Anterior cingulate cortex (tissue), 58 donors: ENCODE data around the gene LPAR2.
"Not testable (repeated sequence)": the region's sequence is repeated elsewhere in the genome, so short reads cannot be mapped to it uniquely, and the experiment has no call there.

Source experiments
- DNase-seq, 58 donors: peaks; one replicate each; lab custom pipeline; 2025; lab: John Stamatoyannopoulos, UW

The LPAR2 gene

DNA sequence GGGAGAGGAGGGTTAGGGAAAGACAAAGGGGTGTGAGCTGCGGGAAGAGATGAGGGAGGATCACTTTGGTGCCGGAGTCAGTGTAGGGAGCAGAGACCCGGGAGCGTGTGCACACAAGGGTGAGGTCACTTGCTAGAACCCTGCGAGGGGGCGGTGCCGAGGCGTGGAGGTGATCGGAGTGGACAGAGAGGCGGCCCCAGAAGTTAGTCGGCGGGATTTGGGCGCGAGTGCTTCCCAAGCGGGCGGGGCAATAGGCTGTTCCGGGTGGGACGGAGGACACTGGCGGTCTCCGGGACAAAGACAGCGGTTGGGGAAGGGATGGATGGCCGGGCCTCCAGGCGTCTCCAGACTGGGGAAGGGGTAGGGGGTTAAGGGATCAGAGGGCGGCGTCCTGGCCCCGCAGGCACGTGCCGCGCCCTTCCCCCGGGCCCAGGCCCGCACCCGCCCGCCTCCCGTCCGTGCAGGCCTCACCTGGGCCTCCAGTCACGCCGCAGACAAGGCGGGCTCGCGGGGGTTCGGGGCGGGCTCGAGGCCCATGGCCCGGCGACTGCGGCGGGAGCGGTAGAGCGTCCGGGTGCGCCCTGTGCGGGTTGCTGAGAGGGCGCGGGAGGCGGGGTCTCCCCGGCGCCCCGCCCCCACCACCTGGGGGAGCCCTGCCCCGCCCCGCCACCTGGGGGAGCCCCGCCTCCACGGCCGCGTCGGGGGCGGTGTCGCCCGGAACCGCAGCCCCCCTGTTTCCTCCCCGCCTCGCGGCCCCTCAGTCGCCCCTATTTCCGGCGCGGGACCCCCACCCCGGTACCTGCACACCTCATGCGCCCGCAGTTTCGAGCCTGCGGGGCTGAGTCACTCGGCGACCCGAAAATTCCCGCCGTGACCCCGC, at the start of gene LPAR2:
Gene LPAR2 (minus strand): TSS at position 600 of the 880 bp plus-strand sequence. CDS start 945 bp downstream, outside the sequence.
- peak in 1 of 58 donors; percentile 60 for DNase-seq

DNA sequence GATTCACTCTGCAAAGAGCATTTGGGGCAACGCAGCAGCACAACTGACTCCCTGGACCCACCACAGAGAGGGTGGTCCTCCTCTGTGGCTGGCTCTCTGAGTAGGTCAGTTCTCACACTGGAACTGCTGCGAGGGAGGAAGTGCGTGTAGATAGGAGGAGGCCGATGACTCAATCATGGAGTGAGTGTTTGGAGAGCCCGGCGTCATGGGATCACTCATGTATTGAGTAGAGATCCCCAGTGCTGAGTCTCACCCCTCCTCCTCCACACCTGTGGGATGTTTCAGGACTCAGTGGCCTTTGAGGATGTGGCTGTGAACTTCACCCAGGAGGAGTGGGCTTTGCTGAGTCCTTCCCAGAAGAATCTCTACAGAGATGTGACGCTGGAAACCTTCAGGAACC, 49.6 kb upstream of the LPAR2 start:
- no peak for DNase-seq

DNA sequence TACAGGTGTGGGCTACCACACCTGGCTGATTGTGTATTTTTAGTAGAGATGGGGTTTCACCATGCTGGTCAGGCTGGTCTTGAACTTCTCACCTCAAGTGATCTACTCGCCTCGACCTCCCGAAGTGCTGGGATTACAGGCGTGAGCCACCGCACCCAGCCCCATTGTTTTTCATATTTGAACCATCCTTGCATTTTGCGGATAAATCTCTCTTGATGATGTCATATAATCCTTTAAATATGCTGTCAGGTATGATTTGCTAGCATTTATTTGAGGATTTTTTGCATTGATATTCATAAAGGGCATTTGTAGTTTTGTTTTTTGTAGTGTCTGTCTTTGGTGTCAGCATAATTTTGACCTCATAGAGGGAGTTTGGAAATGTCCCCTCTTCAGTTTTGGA, 46.3 kb upstream of the LPAR2 start:
- DNase-seq, result no peak

DNA sequence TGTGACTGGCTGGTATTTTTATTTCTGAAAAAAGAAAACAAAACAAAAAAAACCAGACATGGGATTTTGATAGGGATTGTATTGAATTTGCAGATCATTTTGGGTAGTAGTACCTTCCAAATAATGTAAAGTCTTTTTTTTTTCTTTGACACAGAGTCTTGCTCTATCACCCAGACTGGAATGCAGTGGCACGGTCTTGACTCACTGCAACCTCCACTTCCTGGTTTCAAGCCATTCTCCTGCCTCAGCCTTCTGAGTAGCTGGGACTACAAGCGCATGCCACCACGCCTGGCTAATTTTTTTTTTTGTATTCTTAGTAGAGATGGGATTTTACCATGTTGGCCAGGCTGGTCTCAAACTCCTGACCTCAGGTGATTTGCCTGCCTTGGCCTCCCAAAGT, 44.8 kb upstream of the LPAR2 start:
- no peak for DNase-seq

DNA sequence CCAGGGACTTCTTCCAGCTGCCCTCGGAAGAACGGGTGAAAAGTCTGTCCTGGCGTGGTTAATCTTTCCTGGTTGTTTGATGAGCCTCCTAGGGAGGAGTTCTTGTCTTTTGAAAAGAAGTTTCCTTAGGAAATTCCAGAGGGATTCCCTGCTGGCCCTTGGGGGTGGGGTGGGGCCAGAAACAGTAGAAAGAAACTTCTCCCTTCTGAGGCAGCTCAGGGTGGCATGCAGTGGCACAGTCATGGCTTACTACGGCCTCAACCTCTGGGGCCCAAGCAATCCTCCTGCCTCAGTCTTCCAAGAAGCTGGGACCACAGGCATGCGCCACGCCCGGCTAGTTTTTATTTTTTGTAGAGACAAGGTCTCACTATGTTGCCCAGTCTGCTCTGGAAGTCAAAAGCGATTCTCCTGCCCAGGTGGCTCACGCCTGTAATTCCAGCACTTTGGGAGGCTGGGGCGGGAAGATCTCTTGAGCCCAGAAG, 42.1 kb upstream of the LPAR2 start:
- no peak for DNase-seq

DNA sequence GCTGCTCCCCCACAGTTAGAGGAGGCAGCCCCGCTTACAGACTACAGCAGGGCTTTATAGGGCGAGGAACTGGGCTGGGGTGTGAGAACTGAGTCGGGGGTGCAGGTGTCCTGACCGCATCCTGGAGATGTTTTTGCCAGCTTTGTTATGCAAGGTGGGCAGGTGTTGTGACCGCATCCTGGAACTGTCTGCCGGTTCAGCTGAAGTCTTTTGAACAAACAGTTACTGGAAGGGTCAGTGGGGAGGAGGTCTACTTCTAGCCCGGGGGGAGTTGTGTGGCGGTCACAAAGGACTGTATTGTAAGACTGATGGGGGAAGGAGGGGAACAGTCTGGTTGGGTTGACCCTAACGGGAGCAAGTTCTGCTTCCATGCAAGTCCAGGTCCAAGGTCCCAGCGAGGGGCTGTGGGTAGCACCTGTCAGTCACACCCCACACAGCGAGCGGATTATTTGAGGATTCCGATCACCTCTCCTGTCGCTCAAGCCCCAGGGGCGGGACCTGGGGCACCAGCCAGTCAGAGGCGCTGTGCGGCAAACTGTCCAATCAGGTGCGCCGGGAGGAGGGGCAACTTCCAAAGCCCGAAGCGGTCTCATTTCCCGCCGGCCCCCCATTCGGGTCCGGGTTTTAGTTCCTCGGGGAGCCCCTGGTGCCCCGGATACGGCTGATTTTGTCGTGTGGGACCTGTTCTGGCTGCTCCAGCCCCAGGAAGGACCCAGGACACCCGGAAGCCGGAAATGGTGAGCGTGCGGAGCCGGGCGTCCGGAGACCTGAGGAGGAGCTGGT, 40.4 kb upstream of the LPAR2 start, which contains the start of gene ZNF101:
Gene ZNF101 (plus strand): TSS at position 610 of the 783 bp plus-strand sequence. CDS start 125 bp downstream, at position 735.
- peak; percentile 45 to 97 (median 89) for DNase-seq

DNA sequence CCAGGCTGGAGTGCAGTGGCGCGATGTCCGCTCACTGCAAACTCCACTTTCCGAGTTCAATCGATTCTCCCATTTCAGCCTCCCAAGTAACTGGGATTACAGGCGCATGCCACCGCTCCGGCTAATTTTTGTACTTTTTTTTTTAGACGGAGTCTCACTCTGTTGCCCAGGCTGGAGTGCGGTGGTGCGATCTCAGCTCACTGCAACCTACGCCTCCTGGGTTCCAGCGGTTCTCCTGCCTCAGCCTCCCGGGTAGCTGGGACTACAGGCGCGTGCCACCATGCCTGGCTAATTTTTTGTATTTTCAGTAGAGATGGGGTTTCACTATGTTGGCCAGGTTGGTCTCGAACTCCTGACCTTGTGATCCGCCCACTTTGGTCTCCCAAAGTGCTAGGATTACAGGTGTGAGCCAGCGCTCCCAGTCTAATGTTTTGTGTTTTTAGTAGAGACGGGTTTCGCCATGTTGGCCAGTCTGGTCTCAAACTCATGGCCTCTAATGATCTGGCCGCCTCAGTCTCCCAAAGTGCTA, 37.5 kb upstream of the LPAR2 start:
- DNase-seq, result not testable (repeated sequence)

DNA sequence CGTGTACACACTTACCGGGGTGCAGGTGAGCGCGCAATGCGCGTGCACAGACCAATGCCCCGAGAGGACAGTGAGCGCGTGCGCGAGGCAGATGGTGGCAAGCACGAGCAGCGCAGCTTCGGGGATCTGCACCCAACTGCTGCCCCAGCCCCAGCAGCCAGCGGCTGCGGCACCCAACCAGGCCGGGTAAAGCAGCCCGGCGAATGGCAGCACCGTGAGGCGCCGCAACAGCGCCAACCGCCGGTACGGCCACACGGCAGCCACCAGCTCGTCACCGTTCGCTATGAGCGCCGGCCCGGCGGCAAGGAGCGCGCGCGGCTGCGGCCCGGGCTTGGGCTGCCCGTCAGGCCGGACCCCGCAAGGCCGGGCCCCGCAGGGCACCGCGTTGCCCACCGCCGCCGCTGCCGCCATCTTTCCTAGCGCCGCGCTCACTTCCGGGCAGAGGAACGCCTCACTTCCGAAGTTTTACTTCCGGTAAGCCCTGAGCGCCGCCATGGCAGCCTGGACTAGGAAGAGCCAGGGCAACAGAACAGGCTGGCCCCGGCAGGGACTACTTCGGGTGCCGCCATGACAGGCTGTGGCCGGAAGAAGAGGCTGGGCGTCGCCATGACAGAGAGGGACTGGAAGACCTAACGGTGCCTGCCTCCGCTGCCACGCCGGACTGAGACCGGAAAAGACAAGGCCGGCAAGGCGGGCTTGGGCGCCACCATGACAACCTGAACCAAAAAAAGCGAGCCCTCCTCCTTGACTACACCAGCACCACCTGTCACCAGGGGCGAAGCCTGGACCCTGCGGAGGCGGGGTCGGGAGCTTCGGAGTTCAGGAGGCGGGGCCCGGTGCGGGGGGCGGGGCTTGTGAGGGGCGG, 35.5 kb upstream of the LPAR2 start, which contains the start of gene ATP13A1:
Gene ATP13A1 (minus strand): TSS at position 421 of the 865 bp plus-strand sequence. CDS start 10 bp downstream, at position 411.
- peak; percentile 83 to 100 (median 96) for DNase-seq

DNA sequence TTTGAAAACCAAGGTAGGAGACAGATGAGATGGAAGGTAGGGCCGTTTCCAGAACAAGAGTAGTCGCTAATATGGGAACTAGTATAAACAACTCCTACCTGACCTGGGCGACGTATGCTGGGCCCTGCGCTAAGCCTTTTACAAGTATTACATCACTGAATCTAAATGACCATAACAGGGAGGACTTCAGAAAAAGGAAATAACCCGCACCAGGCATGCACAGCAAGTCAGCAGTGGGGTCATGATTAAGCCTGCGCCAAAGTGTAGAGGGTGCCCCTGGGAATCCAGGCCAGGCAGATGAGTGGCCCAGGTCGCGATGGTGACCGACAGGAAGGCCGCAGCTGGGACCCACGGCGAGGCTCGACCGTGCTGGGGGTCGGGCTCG, 34.8 kb upstream of the LPAR2 start:
- no peak for DNase-seq

DNA sequence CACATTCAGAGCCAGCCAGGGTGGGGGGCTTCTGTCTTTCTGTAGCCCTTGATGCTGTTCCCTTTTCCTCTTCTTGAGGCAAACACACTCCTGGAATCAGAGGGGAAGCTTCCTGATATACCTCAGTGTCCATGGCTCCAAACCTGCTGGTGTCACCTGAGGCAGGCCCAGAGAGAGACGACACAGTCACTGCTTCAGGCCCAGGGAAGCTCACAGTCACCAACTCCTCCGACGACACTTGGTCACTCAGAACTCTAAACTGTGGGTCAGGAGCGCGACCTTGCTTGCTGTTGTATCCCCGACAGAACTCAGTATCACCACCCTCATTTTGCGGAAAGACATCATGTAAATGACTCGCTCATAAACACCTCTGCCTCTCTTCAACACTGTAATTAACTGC, 34.3 kb upstream of the LPAR2 start:
- no peak for DNase-seq

DNA sequence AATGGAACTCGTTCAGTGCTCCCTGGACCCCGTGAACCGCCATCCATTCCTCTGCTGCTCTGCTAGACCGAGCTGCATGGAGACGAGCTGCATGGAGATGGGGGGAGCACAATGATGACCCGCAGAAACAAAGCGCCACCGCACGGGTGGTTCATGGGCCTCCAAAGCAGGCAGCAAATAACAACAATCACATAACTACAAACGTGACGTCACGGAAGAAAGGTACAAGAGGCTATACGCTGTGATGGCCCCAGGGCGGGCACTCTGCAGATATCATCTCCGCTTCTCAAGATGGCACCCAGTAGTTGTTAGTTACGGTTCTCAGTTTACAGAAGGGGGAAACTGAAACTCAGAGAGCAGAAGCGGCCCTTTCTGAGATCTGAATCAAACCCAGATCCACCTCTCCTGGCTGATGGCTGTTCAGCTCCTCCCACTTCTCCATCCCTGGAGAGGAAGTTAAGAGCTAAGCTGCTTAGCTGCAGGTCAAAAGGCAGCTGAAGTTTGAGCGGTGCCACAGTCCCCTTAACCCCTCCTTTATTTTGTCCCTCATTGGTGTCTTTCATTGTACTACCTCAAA, 33.7 kb upstream of the LPAR2 start:
- peak in 1 of 58 donors; percentile 25 for DNase-seq

DNA sequence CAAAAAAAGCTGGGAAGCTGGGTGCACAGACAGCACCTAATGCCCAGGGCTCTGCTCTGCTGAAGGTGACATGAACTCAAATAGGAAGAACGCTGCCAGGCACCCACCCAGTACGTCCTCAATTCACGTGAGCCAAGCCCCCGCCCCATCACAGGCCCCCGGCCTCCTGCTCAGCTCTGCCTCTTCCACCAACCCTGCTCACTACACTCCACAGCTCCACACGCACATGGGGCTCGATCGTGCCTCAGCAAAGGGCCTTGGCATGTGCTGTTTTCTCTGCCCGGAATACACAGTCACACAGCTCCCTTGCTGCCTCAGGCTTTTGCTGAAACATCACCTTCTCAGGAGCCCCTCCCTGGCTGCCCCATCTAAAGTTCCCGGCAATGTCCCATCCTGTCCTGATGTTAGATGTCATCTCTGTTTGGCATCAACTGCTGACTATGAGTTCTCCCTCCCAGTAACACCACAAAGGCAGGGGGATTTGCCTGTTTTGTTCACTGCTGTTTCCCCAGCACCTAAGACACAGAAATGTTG, 33.2 kb upstream of the LPAR2 start:
- DNase-seq, result no peak

DNA sequence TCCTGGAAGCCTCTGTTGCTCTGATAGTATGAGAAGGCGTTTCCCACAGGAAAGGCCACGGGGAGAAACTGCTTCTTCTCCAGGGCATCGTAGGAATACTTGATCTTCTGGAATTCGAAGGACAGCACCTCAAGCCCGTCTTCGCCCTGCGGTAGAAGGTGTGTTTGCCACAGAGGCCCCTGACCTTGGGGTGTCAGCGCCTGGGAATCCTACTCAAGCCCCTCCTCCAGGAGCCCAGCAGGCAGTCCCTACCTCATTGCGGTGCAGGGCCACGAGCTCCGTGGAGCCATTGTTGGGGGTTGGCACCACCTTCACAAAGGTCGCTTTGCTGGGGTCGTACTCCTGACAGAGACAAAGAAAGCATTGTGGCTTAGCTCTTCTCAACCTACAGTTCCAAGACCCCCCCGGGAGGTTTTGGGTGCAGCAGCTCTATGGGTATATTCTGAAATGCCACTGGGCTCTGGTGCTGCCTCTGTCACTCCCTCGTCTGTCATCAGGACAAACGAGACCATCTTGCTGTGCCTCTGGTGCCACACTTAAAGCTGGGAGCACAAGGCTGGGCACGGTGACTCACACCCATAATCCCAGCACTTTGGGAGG, 31.7 kb upstream of the LPAR2 start:
- DNase-seq, result no peak

DNA sequence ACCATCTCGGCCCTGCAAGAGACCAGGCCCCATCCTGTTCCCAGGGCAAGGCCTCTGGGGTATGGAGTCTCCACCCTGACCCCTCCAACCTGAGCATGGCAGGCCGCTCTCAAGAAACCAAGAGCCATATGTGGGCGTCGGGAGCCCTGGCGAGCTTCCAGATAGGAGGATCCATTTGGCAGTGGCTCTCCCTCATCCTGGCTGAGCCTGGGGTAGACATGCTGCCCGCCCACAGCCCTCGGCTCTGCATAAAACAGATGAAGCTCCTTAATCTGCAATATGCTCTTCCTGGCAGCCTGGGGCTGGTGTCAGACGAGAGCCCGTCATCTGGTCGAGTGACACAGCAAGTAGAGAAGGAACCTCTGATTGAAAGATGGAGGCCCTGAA, 29.4 kb upstream of the LPAR2 start:
- DNase-seq, result peak in 44 of 58 donors; percentile 6 to 84 (median 48)

DNA sequence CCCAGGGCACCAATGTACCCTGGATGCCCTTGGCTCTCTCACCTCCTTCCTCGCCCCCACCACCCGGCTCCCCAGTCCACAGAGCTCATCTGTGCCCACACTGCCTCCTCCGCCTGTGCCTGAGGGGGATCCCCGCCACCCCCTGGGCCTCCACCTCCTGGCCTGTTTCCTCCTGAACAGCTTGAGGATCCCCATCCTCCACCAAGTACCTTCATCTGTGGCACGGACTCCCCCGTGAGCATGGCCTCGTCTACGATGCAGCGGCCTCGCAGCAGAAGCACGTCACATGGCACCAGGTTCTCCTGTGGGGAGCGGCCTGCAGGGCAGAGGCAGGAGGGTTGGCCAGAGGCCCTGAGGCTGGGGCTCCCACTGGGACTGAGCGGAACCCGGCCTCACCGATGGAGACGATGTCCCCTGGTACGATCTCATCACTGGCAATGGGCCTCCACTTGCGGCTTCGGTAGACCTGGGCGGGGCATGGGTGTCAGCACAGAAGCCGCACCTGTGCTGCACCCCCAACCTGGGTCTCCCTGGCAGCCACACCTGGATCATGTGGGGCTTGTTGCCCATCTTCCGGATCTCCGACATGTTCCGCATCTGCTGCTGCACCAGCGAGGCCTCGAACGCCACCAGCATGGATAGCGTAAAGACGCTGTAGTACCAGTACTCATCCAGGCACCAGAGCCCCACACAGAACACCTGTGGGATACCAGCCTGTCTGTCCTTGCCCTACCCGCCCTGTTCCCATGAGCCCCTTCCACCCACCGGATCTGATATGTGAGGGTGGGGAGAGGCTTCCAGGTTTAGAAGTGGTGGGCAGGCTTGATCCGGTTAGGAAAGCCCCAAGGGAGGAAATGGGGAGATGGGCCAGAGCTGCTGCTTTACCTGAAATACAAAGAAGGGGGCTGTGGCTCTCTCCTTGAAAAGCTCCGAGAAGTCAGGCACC, 28.7 kb upstream of the LPAR2 start:
- DNase-seq, result no peak

DNA sequence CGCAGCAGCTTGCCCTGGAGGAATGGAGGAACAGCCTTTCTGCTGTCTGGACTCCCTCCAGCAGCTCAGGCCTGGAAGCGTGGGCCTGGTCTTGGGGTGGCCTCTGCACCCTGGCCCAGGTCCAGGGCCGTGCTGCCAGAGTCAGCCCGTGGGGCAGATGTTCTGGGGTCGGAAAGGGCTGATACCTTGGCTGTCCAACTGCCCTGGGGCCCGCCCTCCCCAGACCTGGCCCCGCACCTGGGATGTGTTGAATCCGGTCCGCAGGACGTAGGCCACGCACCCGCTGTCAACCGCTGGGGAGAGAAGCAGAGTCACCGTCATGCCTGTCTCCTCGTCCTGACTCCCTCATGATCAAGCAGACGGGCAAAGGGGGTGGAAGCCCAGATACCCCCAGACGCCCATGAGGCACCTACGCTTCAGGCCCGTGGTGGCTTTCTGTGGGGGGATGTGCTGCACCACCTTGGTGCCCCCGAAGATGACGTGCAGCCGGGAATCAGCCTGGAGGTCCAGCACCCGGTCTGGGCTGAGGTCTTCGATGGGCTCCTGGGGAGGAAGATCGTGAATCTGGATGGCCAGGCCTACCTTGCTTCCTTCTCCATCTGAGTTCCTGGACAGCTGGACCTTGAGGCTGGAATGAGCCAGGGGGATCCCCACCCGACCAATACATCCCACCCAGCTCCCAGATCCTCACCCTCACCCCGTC, 27.8 kb upstream of the LPAR2 start:
- DNase-seq, result no peak

DNA sequence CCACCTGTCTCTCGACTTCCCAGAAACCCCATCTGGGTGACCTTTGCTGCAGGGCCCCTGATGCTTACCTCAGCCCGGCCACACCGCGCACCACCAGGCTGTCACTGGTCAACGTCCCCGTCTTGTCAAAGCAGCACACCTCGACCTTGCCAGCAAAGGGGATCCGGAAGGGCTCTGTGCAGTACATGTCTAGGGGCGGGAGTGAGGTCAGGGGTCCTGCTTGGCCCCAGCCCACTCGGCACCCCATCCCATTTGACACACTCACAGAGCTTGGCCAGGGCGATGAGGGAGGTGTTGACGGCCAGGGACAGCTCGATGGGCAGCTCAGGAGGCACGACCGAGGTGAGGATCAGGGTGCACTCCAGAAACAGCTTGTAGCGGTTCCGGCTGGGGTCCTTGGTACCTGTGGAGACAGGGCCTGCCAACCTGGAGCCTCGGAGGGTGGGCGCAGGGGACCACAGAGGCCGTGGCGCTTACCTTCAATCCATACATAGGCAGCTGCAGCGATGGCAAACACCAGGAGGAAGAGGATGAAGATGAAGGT, 27.1 kb upstream of the LPAR2 start:
- no peak for DNase-seq
